GM19438 (cell line): Measurements from ENCODE around the gene SERGEF.

Experiments used
- ATAC-seq: cut with Tn5 transposase; IDR thresholded peaks from one replicate; pipeline ENCODE4 v1.9.1; 2021; ENCODE audit warnings: low read depth; ENCODE audit not compliant: unreplicated experiment

SERGEF gene

DNA sequence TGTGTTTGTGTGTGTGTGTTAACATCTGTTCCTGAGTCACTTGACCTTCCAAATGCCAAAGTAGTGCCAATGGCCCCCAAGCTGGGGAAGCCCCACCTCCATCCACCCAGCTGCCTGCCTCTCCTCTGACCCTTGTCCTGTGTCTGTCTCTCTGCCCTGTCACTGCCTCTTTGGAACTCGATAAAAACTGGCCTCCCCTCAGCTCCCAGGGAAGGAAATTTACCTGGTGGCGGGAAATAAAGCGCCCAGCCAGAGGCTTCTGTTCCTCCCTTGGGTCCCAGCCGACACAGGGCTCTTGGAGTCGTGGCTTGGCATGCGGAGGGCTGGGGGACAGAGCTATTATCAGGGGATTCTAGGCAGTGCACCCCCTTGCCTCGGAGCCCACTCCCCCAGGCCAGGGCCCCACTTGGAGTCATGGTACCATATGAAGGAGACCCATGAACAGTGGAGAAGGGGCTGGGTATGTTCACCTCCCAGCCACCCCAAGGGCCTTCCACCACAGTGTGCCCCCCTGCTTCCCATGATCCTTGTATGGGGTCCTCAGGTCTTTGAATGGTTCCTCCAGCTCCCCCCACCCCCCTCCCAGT is 272.1 kb downstream of the SERGEF start:
- no peak for ATAC-seq

DNA sequence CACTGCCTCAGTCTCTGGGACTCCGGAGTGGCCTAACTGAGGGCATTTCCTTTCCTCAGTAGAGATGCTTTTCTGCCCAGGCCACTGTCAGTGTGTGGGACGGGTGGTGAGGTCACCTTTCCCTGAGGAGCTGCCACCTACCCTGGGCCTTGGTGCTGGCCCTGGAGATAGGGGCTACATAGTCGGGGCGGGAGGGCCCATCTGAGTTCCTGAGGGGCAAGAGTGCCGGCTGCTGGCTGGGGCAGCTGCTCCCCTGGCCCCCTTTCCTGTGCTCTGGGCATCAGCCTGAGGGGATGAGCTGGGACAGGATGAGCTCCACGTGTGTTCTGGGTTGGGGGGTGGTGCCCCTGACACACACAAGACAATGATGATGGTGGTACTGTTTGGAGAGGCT is 272.9 kb downstream of the SERGEF start:
- no peak for ATAC-seq

DNA sequence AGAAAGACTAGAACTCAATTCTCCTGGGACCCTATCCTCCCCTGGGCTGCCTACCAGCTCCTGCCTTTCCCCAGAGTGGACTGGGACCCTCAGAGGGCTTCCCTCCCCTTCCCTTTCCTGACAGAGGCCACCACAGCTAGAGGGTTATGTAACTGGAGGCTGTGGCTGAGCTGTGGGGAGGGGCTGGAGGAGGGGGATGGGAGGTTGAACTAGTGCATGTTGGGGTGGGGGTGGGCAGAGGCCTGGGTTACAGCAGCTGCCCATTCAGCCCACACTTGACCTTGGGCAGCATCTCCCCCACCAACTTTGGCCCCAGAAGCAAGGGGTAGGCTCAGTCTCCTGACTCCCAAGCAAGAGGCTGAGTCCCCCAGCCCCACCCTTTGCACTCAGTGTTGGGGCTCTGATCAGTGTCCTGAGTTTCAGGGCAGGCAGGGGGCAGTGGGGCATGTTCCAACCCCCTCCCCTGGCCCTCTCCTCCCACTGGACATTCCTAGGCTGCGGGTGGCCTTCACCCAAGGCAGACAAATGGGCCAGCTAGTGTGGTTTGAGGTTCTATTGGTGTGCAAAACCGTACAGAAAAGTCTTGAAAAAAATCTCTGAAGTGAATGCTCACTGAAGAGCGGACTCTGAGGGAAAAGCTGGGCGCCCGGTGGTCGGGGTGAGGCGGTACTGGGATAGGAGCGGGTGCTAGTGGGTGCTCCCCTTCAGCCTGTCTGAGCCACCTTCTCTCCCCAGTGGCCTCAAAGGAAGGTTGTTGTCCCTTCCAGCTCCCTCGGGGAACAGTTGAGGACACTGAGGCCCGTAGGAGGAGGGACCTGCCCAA is 274.5 kb downstream of the SERGEF start:
- ATAC-seq = no peak
